Keratinocyte (primary cell): ENCODE results near the gene NDOR1. TPM values are rescaled to one million over a fixed set of nuclear protein-coding genes. Genes with fewer than 3 reads are reported as not detected.

Source experiments
- DNase-seq: peaks from one replicate; pipeline ENCODE4 v3.0.0-alpha.2; 2011; ENCODE audit warnings: low read depth, missing footprints, low spot score
- FAIRE-seq: peaks from 2 replicates; lab custom pipeline; 2011; peaks lifted over from hg19 to GRCh38; lab: Jason Lieb, UNC
- H2AFZ ChIP-seq: 2 replicates; pipeline ENCODE4 v1.6.0; 2012; ENCODE audit warnings: low read length, control low read depth, inconsistent platforms; ENCODE audit not compliant: control insufficient read depth
- H3K27ac ChIP-seq: 2 replicates; pipeline ENCODE4 v1.5.1; 2011; ENCODE audit warnings: low read length; ENCODE audit not compliant: control insufficient read depth, insufficient read depth
- H3K27me3 ChIP-seq: 3 replicates; pipeline ENCODE4 v1.6.0; 2011; ENCODE audit warnings: low read length; ENCODE audit not compliant: control insufficient read depth, insufficient read depth; ENCODE audit errors: extremely low read depth
- H3K36me3 ChIP-seq, 2 experiments: 2 replicates in 1 of 2; 3 replicates in 1 of 2; pipeline ENCODE4 v1.5.1; 2011; ENCODE audit warnings: low read length in 2 of 2, mild to moderate bottlenecking in 1 of 2; ENCODE audit not compliant: control insufficient read depth in 2 of 2, insufficient read depth in 2 of 2; ENCODE audit errors: extremely low read depth in 1 of 2
- H3K4me1 ChIP-seq: 3 replicates; pipeline ENCODE4 v1.5.1; 2011; ENCODE audit warnings: low read length; ENCODE audit not compliant: control insufficient read depth, insufficient read depth; ENCODE audit errors: extremely low read depth
- H3K4me2 ChIP-seq: 3 replicates; pipeline ENCODE4 v1.6.0; 2011; ENCODE audit warnings: low read depth, low read length; ENCODE audit not compliant: control insufficient read depth, insufficient read depth; ENCODE audit errors: extremely low read depth
- H3K4me3 ChIP-seq, 3 experiments: fragments of 200-600 bp in 1 of 3; sonication (generic) in 1 of 3; 2 replicates in 2 of 3; 3 replicates in 1 of 3; pipeline ENCODE4 v1.5.1; 2011 to 2016; ENCODE audit warnings: low read length in 3 of 3, mild to moderate bottlenecking in 3 of 3, control low read depth in 2 of 3, inconsistent platforms in 1 of 3, low read depth in 1 of 3, mixed read lengths in 1 of 3, mixed run types in 1 of 3, moderate library complexity in 1 of 3; ENCODE audit not compliant: control insufficient read depth in 2 of 3, insufficient read depth in 2 of 3; ENCODE audit errors: extremely low read depth in 1 of 3
- H3K79me2 ChIP-seq: 2 replicates; pipeline ENCODE4 v1.6.0; 2012; ENCODE audit warnings: low read length; ENCODE audit not compliant: control insufficient read depth, insufficient read depth
- H3K9ac ChIP-seq: 3 replicates; pipeline ENCODE4 v1.6.0; 2011; ENCODE audit warnings: low read length; ENCODE audit not compliant: control insufficient read depth, insufficient read depth; ENCODE audit errors: extremely low read depth
- H3K9me1 ChIP-seq: 3 replicates; pipeline ENCODE4 v1.6.0; 2011; ENCODE audit warnings: low read length; ENCODE audit not compliant: control insufficient read depth, insufficient read depth; ENCODE audit errors: extremely low read depth
- H3K9me3 ChIP-seq: 2 replicates; pipeline ENCODE4 v1.5.1; 2012; ENCODE audit warnings: low read depth, low read length; ENCODE audit not compliant: control insufficient read depth
- H4K20me1 ChIP-seq: 3 replicates; pipeline ENCODE4 v1.6.0; 2011; ENCODE audit warnings: low read length; ENCODE audit not compliant: control insufficient read depth, insufficient read depth; ENCODE audit errors: extremely low read depth
- EZH2 ChIP-seq: IDR thresholded peaks from one replicate; pipeline ENCODE4 v1.6.1; 2012; ENCODE audit warnings: inconsistent platforms, mild to moderate bottlenecking, low read length, moderate library complexity
- dilution Hi-C: fragments of 300-500 bp; cut with MboI; formaldehyde crosslinking; loops from one replicate; pipeline ENCODE4 v1.7.0; 2020; ENCODE audit warnings: low sequenced_read_pairs; ENCODE audit not compliant: extremely low pct_ligation_motif_present
- polyA plus RNA-seq, 5 experiments: library from polyadenylated mRNA; depleted of rRNA in 3 of 5; stranded (reverse) in 3 of 5; stranded (forward) in 1 of 5; unstranded in 1 of 5; fragments of >200 nt; gene quantifications; 1 replicate in 1 of 5; 2 replicates in 3 of 5; 3 replicates in 1 of 5; pipeline versions ENCODE4 v1.2.1 to v1.2.3, GENCODE V29; 2011 to 2012; ENCODE audit warnings: missing spikeins in 2 of 5, low read depth in 1 of 5, low replicate concordance in 1 of 5
- TF ChIP-seq, protein P1 (sequence below), 3 experiments: IDR thresholded peaks in 1 of 3; conservative IDR thresholded peaks in 1 of 3; optimal IDR thresholded peaks in 1 of 3; 2 replicates in 2 of 3; 3 replicates in 1 of 3; pipeline versions ENCODE3 to v1.5.1; 2011; ENCODE audit warnings: low read length in 3 of 3, mild to moderate bottlenecking in 3 of 3, moderate library complexity in 2 of 3, control low read depth in 1 of 3, inconsistent platforms in 1 of 3; ENCODE audit not compliant: insufficient read depth in 2 of 3; ENCODE audit errors: extremely low read depth in 1 of 3

Gene NDOR1
- polyA plus RNA-seq, 1 donor (not counting 4 experiments of a cell fraction or from before 2014, with no cell fraction given): 3.9 TPM

DNA sequence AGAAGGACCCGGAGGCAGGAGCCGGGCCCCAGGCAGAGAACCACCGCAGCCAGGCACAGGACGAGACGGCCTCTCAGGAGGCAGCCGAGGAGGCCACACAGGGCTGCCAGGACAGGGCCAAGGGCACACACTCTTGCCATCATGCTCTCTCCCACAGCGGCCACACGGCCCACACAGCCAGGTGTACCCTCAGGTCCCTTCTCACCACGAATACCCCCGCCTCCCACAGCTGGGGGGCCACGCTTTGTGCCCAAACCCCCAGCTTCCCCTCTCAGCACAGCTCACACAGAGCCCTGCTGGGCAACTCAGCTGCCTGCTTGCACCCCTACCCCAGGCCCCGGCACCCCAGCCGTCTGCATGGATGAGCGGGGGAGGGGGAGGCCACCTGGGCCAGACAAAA, 11.7 kb upstream of the NDOR1 start:
- Histone ChIP-seq H3K9ac (no peak overlapping the region), H3K27me3 (peaks cover 3% of the 10 kb centered on the region), H3K4me2 (no peak overlapping the region), H3K4me3 (no peak overlapping the region), H3K9me1 (peaks cover 3% of the 10 kb centered on the region), H4K20me1 (peaks cover 7% of the 10 kb centered on the region), H3K9me3 (no peaks in the 10 kb centered on the region), H2AFZ (no peak overlapping the region), H3K79me2 (peaks cover 17% of the 10 kb centered on the region), H3K27ac (no peak overlapping the region), H3K4me1 (peaks cover 37% of the 10 kb centered on the region), H3K36me3 (peaks cover 9 to 13% of the 10 kb centered on the region in 2 experiments)
- dilution Hi-C loops: no loop called here
- FAIRE-seq (no peak), DNase-seq (no peak)
- TF ChIP-seq EZH2: no peak
- TF ChIP-seq, protein P1, sequence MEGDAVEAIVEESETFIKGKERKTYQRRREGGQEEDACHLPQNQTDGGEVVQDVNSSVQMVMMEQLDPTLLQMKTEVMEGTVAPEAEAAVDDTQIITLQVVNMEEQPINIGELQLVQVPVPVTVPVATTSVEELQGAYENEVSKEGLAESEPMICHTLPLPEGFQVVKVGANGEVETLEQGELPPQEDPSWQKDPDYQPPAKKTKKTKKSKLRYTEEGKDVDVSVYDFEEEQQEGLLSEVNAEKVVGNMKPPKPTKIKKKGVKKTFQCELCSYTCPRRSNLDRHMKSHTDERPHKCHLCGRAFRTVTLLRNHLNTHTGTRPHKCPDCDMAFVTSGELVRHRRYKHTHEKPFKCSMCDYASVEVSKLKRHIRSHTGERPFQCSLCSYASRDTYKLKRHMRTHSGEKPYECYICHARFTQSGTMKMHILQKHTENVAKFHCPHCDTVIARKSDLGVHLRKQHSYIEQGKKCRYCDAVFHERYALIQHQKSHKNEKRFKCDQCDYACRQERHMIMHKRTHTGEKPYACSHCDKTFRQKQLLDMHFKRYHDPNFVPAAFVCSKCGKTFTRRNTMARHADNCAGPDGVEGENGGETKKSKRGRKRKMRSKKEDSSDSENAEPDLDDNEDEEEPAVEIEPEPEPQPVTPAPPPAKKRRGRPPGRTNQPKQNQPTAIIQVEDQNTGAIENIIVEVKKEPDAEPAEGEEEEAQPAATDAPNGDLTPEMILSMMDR (optimal IDR thresholded peaks at IDR 0.05 in 1 of 3, IDR thresholded peaks at IDR 0.05 in 1 of 3, conservative IDR thresholded peaks at IDR 0.05 in 1 of 3; ENCODE audit: extremely low read depth in 1 of 3, insufficient read depth in 2 of 3, low read length in 3 of 3): no peak

- peak overlapping the region; percentile 28 for H3K9ac ChIP-seq
- TF ChIP-seq, protein P1 (optimal IDR thresholded peaks at IDR 0.05 in 1 of 3, IDR thresholded peaks at IDR 0.05 in 1 of 3, conservative IDR thresholded peaks at IDR 0.05 in 1 of 3; ENCODE audit: extremely low read depth in 1 of 3, insufficient read depth in 2 of 3, low read length in 3 of 3): no peak
- no peak for TF ChIP-seq EZH2
- no peak overlapping the region for H3K27ac ChIP-seq
- FAIRE-seq: no peak
- no peak for DNase-seq
- peak overlapping the region in 1 of 3 experiments; percentile 12 for H3K4me3 ChIP-seq
- H3K9me3 ChIP-seq: no peaks in the 10 kb centered on the region
- H3K4me1 ChIP-seq: peaks cover 38% of the 10 kb centered on the region
- H3K79me2 ChIP-seq: peaks cover 17% of the 10 kb centered on the region
- peaks cover 3% of the 10 kb centered on the region for H3K9me1 ChIP-seq
- peaks cover 9 to 13% of the 10 kb centered on the region in 2 experiments for H3K36me3 ChIP-seq
- H4K20me1 ChIP-seq: peaks cover 7% of the 10 kb centered on the region
- no peak overlapping the region for H2AFZ ChIP-seq
- peaks cover 3% of the 10 kb centered on the region for H3K27me3 ChIP-seq
- dilution Hi-C loops: no loop called here
- H3K4me2 ChIP-seq: peak overlapping the region; percentile 74
Measured at GRCh38 chr9:137194388-137194787, 11.1 kb upstream of the NDOR1 start.
